Gastrocnemius medialis (tissue), 4 donors: ENCODE measurements around the gene KLHL29. TPM values are rescaled to one million over a fixed set of nuclear protein-coding genes. Genes with fewer than 3 reads are reported as not detected.

Source experiments
- ATAC-seq, 2 donors: fragments of 150-250 bp; one replicate each; pipeline ENCODE4 v1.9.1; 2016
- DNase-seq, 2 donors: peaks; one replicate each; pipeline ENCODE4 v3.0.0-alpha.2; 2019
- H3K27ac ChIP-seq, 4 donors: fragments of 200-600 bp; sonication (generic); 1 replicate in 1 of 4; 2 replicates in 3 of 4; pipeline ENCODE4 v1.5.1; 2016 to 2018; ENCODE audit warnings: mild to moderate bottlenecking in 2 of 4, moderate library complexity in 1 of 4
- H3K27me3 ChIP-seq, 3 donors: fragments of 200-600 bp; sonication (generic) in 2 of 3; 1 replicate in 1 of 3; 2 replicates in 2 of 3; pipeline versions ENCODE4 v1.5.1 to v1.6.0; 2016 to 2019; ENCODE audit warnings: mild to moderate bottlenecking in 1 of 3, moderate library complexity in 1 of 3
- H3K36me3 ChIP-seq, 2 donors: fragments of 200-600 bp; sonication (generic) in 1 of 2; one replicate each; pipeline ENCODE4 v1.5.1; 2017 to 2018
- H3K4me1 ChIP-seq, 2 donors: fragments of 200-600 bp; sonication (generic) in 1 of 2; one replicate each; pipeline ENCODE4 v1.5.1; 2016 to 2017; ENCODE audit warnings: mild to moderate bottlenecking in 2 of 2
- H3K4me3 ChIP-seq, 4 donors: fragments of 200-600 bp; sonication (generic) in 3 of 4; 1 replicate in 1 of 4; 2 replicates in 3 of 4; pipeline ENCODE4 v1.5.1; 2016 to 2019; ENCODE audit warnings: mild to moderate bottlenecking in 2 of 4
- H3K9me3 ChIP-seq, 3 donors: fragments of 200-600 bp; sonication (generic) in 2 of 3; 1 replicate in 1 of 3; 2 replicates in 2 of 3; pipeline ENCODE4 v1.5.1; 2016 to 2019
- POLR2A ChIP-seq, 2 donors: fragments of 450-650 bp; IDR thresholded peaks; one replicate each; pipeline ENCODE4 v1.6.1; 2017; ENCODE audit warnings: antibody characterized with exemption in 2 of 2, mild to moderate bottlenecking in 2 of 2, moderate library complexity in 2 of 2
- in situ Hi-C, 4 donors: fragments of 200-750 bp; cut with MboI; loops; one replicate each; pipeline versions ENCODE4 v1.15.0 to v1.8.0; 2017; ENCODE audit warnings: low sequenced_read_pairs in 4 of 4
- intact Hi-C: fragments of 100-400 bp; cut with DNase I; formaldehyde crosslinking; loops from one replicate; pipeline ENCODE4 v1.15.1; 2023; ENCODE audit warnings: low total_unique reads
- total RNA-seq, 4 donors: library from RNA; depleted of rRNA; stranded (reverse); fragments of >200 nt; gene quantifications; one replicate each; pipeline versions ENCODE4 v1.1.0 to v1.2.3, GENCODE V29; 2016
- TF ChIP-seq, protein P1 (sequence below), 5 experiments: fragments of 450-650 bp in 3 of 5; fragments of 200-600 bp in 2 of 5; sonication (generic) in 2 of 5; IDR thresholded peaks in 4 of 5; conservative IDR thresholded peaks in 1 of 5; 1 replicate in 4 of 5; 2 replicates in 1 of 5; pipeline ENCODE4 v1.5.1; 2016 to 2019; ENCODE audit warnings: antibody characterized with exemption in 5 of 5, mild to moderate bottlenecking in 3 of 5, moderate library complexity in 3 of 5

KLHL29 gene
- total RNA-seq, 4 donors from 2014 or later, result 4.3 to 24.9 (median 8.7) TPM

- no peaks in the 10 kb centered on the region for H3K9me3 ChIP-seq
- intact Hi-C loops, result loop anchor here (2.0 kb wide), 1 partner anchor 75 kb away; no protein-coding TSS in a partner anchor
These were observed 208.9 kb downstream of the KLHL29 start for GRCh38 chr2:23593752-23594459.

GRCh38 chr2:23594460-23594825 lies 209.5 kb downstream of the KLHL29 start:
- Histone ChIP-seq H3K4me1 (peaks cover 51 to 82% of the 10 kb centered on the region in 2 donors), H3K27ac (peak overlapping the region; percentile 83 to 93 (median 88)), H3K4me3 (peak overlapping the region in 1 of 4 donors; percentile 15), H3K9me3 (no peaks in the 10 kb centered on the region), H3K36me3 (no peaks in the 10 kb centered on the region), H3K27me3 (no peaks in the 10 kb centered on the region)
- intact Hi-C loops, result loop anchor here (2.0 kb wide), 1 partner anchor 76 kb away; no protein-coding TSS in a partner anchor
- in situ Hi-C loops, result no loop called here
- DNase-seq, result no peak
- no peak for ATAC-seq
- TF ChIP-seq POLR2A (IDR thresholded peaks at IDR 0.05), result no peak
- TF ChIP-seq, protein P1, sequence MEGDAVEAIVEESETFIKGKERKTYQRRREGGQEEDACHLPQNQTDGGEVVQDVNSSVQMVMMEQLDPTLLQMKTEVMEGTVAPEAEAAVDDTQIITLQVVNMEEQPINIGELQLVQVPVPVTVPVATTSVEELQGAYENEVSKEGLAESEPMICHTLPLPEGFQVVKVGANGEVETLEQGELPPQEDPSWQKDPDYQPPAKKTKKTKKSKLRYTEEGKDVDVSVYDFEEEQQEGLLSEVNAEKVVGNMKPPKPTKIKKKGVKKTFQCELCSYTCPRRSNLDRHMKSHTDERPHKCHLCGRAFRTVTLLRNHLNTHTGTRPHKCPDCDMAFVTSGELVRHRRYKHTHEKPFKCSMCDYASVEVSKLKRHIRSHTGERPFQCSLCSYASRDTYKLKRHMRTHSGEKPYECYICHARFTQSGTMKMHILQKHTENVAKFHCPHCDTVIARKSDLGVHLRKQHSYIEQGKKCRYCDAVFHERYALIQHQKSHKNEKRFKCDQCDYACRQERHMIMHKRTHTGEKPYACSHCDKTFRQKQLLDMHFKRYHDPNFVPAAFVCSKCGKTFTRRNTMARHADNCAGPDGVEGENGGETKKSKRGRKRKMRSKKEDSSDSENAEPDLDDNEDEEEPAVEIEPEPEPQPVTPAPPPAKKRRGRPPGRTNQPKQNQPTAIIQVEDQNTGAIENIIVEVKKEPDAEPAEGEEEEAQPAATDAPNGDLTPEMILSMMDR (IDR thresholded peaks at IDR 0.05 in 4 of 5, conservative IDR thresholded peaks at IDR 0.05 in 1 of 5), result no peak

More at GRCh38 chr2:23593752-23594459, 208.9 kb downstream of the KLHL29 start:
- Histone ChIP-seq H3K27me3 (no peaks in the 10 kb centered on the region), H3K4me1 (peaks cover 56 to 87% of the 10 kb centered on the region in 2 donors), H3K4me3 (peak overlapping the region in 1 of 4 donors; percentile 15), H3K27ac (peak overlapping the region; percentile 83 to 93 (median 88)), H3K36me3 (no peaks in the 10 kb centered on the region)
- DNase-seq (peak; percentile 65 to 68), ATAC-seq (peak in 1 of 2 donors; percentile 30)
- TF ChIP-seq POLR2A (IDR thresholded peaks at IDR 0.05), result no peak
- TF ChIP-seq, protein P1 (IDR thresholded peaks at IDR 0.05 in 4 of 5, conservative IDR thresholded peaks at IDR 0.05 in 1 of 5), result no peak
- in situ Hi-C loops, result no loop called here

DNA sequence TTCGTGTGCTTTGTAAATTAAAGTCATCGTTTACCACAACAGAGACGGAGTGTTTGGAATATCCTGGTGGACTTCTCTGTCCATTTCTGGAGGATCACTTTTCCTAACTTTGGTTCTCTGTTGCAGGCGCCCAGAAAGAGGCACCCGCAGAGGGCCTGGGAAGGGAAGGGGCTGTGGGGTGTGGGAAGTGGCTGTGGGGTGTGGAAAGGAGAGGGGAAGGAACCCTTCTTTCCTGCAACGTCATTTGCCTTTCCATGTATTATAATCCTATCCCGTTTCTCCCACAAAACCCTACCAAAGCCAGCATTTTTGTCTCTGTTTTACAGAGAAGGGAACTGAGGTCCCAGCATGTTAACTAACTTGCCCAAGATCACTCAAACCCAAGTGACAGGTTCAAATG lies 210.0 kb downstream of the KLHL29 start:
- ATAC-seq (no peak), DNase-seq (no peak)
- peak overlapping the region; percentile 83 to 93 (median 88) for H3K27ac ChIP-seq
- no peaks in the 10 kb centered on the region for H3K27me3 ChIP-seq
- TF ChIP-seq POLR2A (IDR thresholded peaks at IDR 0.05), result no peak
- intact Hi-C loops, result loop anchor here (2.0 to 5.0 kb wide), 3 partner anchors 76 to 168 kb away; no protein-coding TSS in a partner anchor
- H3K36me3 ChIP-seq, result no peaks in the 10 kb centered on the region
- H3K9me3 ChIP-seq, result no peaks in the 10 kb centered on the region
- in situ Hi-C loops, result loop anchor here in 1 of 4 donors (5.0 kb wide), 1 partner anchor 78 kb away; no protein-coding TSS in a partner anchor
- H3K4me3 ChIP-seq, result peak overlapping the region; percentile 34 to 58 (median 47)
- peaks cover 47 to 80% of the 10 kb centered on the region in 2 donors for H3K4me1 ChIP-seq

DNA sequence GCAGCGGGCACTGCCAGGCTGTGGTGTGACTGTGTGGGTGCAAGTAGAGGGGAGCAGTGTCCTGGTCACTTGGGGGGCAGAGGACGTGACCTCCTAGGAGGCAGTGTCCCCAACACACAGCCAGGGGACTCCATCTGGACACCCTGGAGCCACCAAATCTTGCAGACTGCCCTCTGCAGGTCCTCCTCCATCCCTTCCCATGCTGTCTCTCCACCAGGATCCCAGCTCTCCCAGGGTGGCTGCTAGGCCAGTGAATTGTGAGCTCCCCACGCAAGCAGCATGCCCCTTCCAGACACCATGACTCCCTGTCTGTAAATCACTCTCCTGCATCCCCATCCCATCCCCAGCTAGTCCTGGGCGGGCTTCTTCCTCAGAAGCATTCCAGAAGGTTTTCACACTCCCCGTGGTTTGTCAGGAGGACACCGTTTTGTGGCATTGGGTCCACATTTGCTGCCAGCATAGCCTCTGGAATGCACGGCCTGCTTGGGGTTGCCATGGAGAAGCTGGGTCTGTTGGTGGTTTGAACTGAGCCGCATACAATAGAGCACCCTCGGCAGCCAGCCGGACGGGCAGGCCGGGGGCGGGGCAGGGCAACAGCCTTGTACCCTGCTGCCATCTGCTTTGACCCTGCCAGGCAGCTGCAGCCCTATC lies 210.7 kb downstream of the KLHL29 start:
- DNase-seq (peak in 1 of 2 donors; percentile 79), ATAC-seq (peak; percentile 48 to 64)
- in situ Hi-C loops (loop anchor here in 1 of 4 donors (5.0 kb wide), 1 partner anchor 78 kb away; no protein-coding TSS in a partner anchor), intact Hi-C loops (loop anchor here (2.0 to 5.0 kb wide), 3 partner anchors 77 to 168 kb away; no protein-coding TSS in a partner anchor)
- Histone ChIP-seq H3K27ac (peak overlapping the region; percentile 83 to 93 (median 88)), H3K36me3 (no peaks in the 10 kb centered on the region), H3K4me3 (peak overlapping the region; percentile 34 to 58 (median 47)), H3K4me1 (peaks cover 40 to 78% of the 10 kb centered on the region in 2 donors), H3K27me3 (no peaks in the 10 kb centered on the region), H3K9me3 (no peaks in the 10 kb centered on the region)
- TF ChIP-seq, protein P1 (IDR thresholded peaks at IDR 0.05 in 4 of 5, conservative IDR thresholded peaks at IDR 0.05 in 1 of 5), result peak in 1 of 5 experiments; percentile 34
- TF ChIP-seq POLR2A (IDR thresholded peaks at IDR 0.05), result no peak
